ENCODE measurements around the gene TRPM3.
A peak's percentile ranks its signal among the peaks of the same experiment; 100 is the strongest.

The TRPM3 gene

DNA sequence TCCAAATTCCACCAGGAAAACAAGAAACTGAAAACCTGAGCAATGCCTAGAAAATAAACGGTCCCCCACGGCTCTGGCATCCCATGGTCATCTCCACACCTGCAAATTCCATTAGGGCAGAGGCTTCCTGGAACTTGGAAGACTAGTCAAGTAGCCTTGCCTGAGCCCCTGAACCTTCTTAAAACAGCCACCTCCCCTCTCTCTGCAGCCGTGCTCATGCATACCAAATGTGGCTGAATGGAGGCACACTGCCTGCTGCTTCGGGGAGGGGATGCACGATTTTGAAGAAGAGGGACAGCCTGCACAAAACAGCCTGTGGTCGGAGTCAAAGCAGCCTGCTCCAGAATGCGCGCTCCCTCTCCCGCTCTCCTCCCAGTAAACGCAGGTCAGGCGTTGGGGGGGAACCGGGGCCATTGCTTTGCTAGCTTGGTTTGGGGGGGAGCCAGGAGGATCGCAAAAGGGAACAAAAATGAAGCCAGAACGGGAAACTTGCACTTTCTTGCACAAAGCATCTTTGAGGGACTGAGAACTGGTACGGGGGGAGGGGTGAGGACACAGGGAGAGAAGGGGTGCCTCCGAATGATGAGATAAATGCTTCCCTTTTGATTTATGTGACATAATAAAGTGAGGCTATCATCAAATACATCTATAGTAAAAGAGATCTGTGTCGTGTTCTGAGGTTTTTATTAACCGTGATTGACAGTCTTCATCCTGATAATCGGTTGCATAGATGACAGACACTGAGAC, at the start of gene TRPM3:
Gene TRPM3 (minus strand): TSS at position 347 of the 747 bp plus-strand sequence. CDS start 267 bp downstream, at position 80.
- peak; percentile 38 for DNase-seq (ENCODE audit: low spot score)

GRCh38 chr9:71168418-71168817, 47.0 kb upstream of the TRPM3 start:
- no peak for DNase-seq (ENCODE audit: low spot score)

DNA sequence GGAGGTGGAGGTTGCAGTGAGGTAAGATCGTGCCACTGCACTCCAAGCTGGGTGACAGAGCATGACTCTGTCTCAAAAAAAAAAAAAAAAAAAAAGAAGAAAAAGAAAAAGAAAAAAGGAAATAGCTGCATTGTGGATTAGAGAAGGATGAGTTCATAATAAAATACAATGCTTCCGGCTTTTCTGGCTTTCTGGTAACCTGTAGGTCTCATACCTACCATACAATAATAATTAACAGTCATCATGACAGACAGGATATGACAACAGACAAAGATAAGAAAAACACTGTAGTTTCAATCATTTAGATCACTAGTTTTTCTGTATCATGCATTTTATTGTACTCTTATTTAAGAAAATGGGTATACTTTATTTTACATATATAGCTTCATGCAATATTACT, 40.7 kb upstream of the TRPM3 start:
- no peak for DNase-seq (ENCODE audit: low spot score)

- no peak for DNase-seq (ENCODE audit: low spot score)
These were observed 36.3 kb upstream of the TRPM3 start for GRCh38 chr9:71157731-71158130.

DNA sequence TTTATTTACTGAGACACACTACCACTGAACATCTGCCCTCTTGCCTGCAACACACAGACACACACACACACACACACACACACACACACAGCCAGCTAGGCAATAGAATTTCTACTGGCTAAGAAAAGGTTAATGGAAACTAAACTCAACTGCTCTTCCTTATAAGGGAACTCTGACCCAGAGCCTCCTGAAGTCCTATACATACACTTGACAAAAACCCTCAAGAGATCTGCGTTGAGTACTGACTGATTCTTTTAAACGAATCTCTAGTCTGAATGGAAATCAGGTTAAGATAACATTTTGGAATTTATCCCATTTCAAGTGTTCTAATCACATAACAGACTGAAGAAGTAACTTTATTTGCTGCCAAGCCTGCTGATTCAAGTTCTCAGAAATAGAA, 25.9 kb upstream of the TRPM3 start:
- DNase-seq (ENCODE audit: low spot score) = no peak

- DNase-seq (ENCODE audit: low spot score) = no peak
These were observed 25.1 kb upstream of the TRPM3 start for GRCh38 chr9:71146511-71146910.

DNA sequence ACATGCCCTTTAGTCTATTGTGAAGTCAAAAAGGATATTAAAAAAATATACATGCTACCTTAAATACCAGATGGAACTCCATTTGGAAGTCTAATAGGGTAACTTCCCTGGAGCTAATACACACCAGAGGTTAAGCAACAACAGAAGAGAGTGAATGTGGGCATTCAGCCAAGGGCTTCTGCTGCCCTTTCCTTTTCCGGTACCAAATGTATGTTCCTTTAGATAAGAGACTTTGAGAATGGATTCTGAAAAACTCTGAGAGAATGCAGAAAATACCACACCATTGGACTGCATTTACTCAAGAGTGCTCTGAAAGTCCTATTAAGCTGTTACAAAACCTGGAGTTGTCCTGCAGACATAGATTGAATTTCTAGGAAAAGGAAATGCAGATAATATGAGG, 23.8 kb upstream of the TRPM3 start:
- no peak for DNase-seq (ENCODE audit: low spot score)

DNA sequence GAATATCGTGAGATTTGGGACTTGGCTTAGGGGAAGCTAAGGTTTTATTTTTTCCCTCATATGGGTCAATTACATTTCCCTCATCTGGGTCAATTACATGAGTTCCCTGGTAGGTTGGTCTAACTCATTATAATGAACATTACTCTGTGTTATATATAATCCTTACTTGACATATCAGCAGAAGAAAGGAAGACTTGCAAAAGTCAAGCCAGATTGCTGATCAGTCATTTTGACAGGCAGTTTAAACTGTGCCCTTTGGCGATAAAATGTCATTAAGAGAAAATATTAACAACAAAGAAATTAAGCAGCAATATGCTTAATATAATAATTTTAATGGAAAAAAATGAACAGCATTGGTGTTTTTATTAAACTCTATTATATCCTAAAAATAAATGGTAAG, 23.1 kb upstream of the TRPM3 start:
- DNase-seq (ENCODE audit: low spot score) = no peak

GRCh38 chr9:71136696-71137095, 15.3 kb upstream of the TRPM3 start:
- no peak for DNase-seq (ENCODE audit: low spot score)

GRCh38 chr9:71131145-71131544, 9.7 kb upstream of the TRPM3 start:
- no peak for DNase-seq (ENCODE audit: low spot score)

DNA sequence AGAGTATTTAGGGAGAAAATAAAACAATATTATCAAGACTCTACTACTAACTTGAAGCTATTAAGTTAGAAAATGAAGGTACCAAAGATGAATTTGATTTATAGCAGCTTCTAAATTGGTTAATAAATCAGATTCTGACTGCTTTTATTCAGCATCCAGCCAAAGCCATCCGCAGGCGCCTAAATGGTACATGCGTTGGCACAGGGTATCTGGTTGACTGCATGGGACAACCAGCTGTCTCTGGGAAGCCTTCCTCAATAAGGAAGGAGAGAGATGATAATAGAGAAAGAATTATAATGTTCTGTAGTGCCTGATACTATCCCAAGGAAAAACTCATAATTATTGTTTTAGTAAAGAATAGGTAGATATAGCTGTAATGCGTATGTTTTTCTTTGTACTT, 9.1 kb upstream of the TRPM3 start:
- DNase-seq (ENCODE audit: low spot score) = no peak

GRCh38 chr9:71128796-71129195, 7.4 kb upstream of the TRPM3 start:
- no peak for DNase-seq (ENCODE audit: low spot score)

DNA sequence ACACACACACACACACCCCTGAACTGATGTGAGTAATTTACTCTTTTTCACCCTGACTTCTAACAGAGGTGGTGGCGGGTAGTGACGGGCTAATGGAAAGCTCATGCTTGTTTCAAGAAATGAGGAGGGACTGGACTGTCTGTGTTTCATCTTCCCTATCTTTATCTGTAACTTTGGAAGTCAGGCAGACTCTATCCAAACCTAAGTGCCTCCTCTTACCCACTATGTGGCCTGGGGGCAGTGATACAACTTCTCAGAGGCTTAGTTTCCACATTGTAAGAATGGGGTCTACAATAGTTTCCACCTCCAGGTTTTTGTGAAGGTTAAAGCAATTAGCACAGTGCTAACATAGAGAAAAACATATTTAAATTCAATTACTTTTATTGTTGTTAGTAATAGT, 5.9 kb upstream of the TRPM3 start:
- DNase-seq (ENCODE audit: low spot score) = no peak

GRCh38 chr9:71122421-71122820, 1.0 kb upstream of the TRPM3 start:
- DNase-seq (ENCODE audit: low spot score) = no peak

DNA sequence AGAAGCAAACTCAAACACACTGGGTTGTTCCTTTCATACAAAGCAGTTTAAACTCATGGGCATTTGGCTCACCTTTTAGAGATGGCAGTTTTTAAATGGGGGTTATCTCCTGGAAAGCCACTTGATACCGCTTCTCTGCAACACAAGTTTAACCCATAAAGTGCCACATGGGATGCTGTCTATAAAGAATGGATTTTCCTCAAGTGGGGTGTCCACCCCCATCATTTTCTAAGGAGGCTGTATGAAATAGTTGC, 528 bp upstream of the TRPM3 start:
- no peak for DNase-seq (ENCODE audit: low spot score)

- peak; percentile 32 for DNase-seq (ENCODE audit: low spot score)
These were observed 747 bp downstream of the TRPM3 start for GRCh38 chr9:71120501-71121247.

DNA sequence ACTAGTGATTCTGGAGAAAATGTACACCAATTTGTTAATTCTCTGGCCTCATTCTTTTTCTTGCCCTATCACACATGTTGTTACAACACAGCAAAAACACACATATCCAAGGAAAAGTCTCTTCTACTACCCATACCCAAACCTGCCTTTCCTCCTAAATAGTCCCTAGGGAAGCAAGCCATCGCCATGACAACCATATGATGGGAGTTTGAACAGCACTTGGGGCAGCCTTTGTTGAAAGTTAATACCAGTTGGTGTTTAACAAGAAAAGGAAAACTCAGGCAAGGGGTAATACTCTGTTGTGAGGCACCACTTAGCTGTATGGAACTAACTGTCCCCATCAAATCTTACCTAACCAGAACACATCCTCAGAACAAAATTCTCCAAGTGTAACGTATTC, 1.7 kb downstream of the TRPM3 start:
- peak; percentile 19 for DNase-seq (ENCODE audit: low spot score)

DNA sequence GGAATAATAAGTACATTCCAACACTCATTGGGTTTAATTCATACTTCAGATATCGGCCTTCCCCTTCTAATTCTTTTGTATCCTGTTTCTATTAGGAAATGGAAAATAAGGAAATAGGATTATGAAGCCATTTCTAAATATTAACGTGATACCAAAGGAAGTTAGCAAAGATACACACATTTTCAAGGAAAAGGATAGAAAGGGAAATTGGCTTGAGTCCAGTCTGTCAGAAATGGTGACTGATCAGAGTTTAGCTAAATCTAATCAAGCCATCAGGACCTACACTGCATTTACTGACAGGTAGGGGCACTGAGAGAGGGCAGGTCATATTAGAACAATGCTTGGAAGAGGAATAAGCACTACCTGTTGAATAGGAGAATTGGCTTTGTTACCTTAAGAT, 3.1 kb downstream of the TRPM3 start:
- DNase-seq (ENCODE audit: low spot score) = no peak

DNA sequence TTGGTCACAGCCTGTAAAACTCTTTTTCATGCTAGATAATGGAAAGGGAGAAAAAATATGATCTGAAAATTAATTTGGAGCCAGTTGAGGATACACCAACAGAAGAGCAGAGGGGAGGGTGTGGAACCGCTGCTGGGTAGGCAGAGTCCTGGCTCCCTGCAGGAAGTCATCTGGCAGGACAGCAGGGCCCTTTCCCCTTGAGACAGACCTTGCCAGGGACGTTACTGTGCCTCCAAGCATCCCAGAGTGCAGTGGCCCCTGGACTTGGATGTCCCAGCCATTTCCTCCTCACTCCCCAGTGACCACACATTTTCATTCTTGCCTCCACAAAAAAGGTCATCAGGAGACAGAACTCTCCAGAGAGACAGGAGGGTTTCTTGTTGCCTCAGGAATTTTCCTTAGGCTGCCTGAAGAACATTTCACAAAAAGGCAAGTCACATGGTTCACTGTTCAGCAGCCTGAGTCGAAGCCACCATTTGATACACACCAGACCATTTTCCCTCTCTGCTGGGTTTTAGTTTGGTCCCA, 5.9 kb downstream of the TRPM3 start:
- no peak for DNase-seq (ENCODE audit: low spot score)

DNA sequence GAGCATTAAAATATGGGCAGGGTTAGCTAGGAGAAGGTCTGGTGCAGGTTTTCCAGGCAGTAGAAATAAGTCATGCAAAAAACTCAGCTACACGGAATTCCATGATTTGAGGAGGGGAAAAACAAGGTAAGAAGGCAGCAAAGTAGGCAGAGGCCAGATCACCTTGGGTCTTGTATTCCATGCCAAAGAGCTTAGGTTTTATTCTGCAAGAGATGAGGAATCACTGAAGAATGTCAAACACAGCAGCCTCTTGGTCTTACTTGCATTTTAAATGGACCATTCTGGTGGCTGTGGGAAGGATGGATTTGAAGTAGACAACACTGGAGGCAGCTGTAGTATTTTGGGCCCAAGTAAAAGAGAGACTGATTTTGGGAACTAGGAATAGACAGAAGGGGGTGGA, 8.6 kb downstream of the TRPM3 start:
- no peak for DNase-seq (ENCODE audit: low spot score)

- no peak for DNase-seq (ENCODE audit: low spot score)
These were observed 12.5 kb downstream of the TRPM3 start for GRCh38 chr9:71108937-71109336.

GRCh38 chr9:71106992-71107391, 14.4 kb downstream of the TRPM3 start:
- no peak for DNase-seq (ENCODE audit: low spot score)

DNA sequence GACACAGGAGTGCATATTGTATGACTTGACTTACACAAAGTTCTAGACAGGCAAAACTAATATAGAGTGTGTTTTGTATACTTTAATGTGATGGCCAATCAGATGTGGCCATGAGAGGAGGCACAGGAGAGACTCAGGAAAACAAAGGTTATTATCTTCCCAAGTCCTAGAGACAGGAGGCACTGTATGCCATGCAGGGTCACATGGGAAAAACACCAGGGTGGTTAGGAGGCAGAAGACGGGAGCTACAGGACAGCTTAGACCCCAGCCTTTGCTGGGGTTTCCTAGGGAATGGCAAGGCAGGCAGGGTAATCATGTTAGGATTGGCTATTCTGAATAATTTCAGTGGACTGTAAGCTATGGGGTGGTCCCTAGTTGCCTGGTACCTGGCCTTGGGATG, 16.2 kb downstream of the TRPM3 start:
- no peak for DNase-seq (ENCODE audit: low spot score)

DNA sequence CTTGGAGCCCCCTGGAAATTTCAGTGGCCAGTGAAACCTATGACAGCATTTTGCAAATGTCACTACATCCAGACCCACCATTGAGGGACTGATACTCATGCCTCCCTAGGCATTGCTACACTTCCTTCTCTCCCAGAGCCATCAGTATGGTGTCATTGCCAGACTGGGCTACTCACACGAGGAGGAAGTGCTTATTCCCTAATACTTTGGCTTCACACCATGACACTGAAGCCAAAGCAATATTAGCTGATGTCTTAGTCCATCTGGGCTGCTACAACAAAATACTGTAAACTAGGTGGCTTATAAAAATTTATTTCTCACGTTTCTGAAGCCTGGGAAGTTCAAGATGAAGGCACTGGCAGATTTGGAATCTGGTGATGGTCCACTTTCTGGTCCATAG, 22.6 kb downstream of the TRPM3 start:
- no peak for DNase-seq (ENCODE audit: low spot score)

All from iPS-NIHi11 (cell line).